Ishikawa (cell line): Measurements from ENCODE around the gene COMMD1.

Experiments
- YY1 ChIP-seq: IDR thresholded peaks from 2 replicates; pipeline ENCODE4 v1.6.1; 2012; ENCODE audit warnings: low read depth
- TF ChIP-seq, protein P1 (sequence below): IDR thresholded peaks from 2 replicates; pipeline ENCODE4 v1.6.1; 2012; ENCODE audit warnings: low read depth, mild to moderate bottlenecking

DNA sequence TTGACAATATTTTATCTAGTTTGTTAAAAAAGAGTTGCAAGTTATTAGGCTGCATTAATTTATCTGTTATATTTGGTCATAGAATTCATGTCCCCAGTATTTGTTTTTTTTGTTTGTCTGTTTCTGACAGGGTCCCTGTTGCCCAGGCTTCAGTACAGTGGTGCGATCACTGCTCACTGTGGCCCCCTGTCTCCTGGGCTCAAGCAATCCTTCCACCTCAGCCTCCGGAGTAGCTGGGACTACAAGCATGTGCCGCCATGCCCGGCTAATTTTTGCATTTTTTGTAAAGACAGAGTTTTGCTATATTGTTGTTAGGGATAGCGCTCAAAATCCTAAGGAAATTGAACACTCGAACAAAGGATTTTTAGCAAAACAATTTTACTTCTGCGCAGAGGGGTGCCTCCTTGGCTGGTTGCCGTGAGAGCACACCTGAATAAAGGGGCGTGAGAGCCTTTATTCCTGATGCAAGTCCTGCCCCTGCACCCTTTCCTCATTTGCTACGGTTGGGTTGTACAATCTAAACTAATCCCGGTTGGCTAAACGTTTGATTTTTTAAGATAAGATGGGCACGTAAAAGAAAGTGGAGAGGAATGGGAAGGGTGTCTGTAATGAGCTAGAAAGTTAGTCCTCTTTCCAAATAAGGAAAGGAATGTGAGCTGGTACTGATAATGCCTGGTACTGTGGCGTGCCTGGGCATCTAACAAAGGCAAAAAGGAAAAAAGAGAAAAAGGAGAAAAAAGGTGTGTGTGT, 65.5 kb downstream of the COMMD1 start:
- TF ChIP-seq, protein P1, sequence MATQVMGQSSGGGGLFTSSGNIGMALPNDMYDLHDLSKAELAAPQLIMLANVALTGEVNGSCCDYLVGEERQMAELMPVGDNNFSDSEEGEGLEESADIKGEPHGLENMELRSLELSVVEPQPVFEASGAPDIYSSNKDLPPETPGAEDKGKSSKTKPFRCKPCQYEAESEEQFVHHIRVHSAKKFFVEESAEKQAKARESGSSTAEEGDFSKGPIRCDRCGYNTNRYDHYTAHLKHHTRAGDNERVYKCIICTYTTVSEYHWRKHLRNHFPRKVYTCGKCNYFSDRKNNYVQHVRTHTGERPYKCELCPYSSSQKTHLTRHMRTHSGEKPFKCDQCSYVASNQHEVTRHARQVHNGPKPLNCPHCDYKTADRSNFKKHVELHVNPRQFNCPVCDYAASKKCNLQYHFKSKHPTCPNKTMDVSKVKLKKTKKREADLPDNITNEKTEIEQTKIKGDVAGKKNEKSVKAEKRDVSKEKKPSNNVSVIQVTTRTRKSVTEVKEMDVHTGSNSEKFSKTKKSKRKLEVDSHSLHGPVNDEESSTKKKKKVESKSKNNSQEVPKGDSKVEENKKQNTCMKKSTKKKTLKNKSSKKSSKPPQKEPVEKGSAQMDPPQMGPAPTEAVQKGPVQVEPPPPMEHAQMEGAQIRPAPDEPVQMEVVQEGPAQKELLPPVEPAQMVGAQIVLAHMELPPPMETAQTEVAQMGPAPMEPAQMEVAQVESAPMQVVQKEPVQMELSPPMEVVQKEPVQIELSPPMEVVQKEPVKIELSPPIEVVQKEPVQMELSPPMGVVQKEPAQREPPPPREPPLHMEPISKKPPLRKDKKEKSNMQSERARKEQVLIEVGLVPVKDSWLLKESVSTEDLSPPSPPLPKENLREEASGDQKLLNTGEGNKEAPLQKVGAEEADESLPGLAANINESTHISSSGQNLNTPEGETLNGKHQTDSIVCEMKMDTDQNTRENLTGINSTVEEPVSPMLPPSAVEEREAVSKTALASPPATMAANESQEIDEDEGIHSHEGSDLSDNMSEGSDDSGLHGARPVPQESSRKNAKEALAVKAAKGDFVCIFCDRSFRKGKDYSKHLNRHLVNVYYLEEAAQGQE, result no peak
- no peak for TF ChIP-seq YY1
